HG02884 (cell line): ENCODE results near the gene U2AF2.

Source experiments
- ATAC-seq: cut with Tn5 transposase; IDR thresholded peaks from one replicate; pipeline ENCODE4 v1.9.1; 2021; ENCODE audit warnings: mild to moderate bottlenecking, moderate library complexity; ENCODE audit not compliant: unreplicated experiment

Gene U2AF2

GRCh38 chr19:55621205-55621672 lies 33.6 kb upstream of the U2AF2 start:
- no peak for ATAC-seq

GRCh38 chr19:55621673-55622231 lies 33.1 kb upstream of the U2AF2 start:
- ATAC-seq: no peak

GRCh38 chr19:55622242-55622969 lies 32.4 kb upstream of the U2AF2 start:
- no peak for ATAC-seq

- ATAC-seq: no peak
Observed at GRCh38 chr19:55623130-55623529, 31.7 kb upstream of the U2AF2 start.

GRCh38 chr19:55623561-55623960 lies 31.3 kb upstream of the U2AF2 start:
- ATAC-seq: no peak

GRCh38 chr19:55624109-55625003 lies 30.5 kb upstream of the U2AF2 start, which contains the start of gene ZNF784:
ZNF784 (minus strand) TSS chr19:55624566; CDS start chr19:55624561, 5 bp downstream.
- peak; percentile 65 for ATAC-seq

- ATAC-seq: no peak
Observed at GRCh38 chr19:55625004-55625326, 29.9 kb upstream of the U2AF2 start.

GRCh38 chr19:55626350-55626749 lies 28.5 kb upstream of the U2AF2 start:
- ATAC-seq: no peak

- ATAC-seq: no peak
Observed at GRCh38 chr19:55632463-55632834, 22.4 kb upstream of the U2AF2 start.

- ATAC-seq: no peak
Observed at GRCh38 chr19:55633861-55634260, 21.0 kb upstream of the U2AF2 start.

GRCh38 chr19:55635334-55635717 lies 19.5 kb upstream of the U2AF2 start:
- ATAC-seq: no peak

GRCh38 chr19:55635856-55636440 lies 18.9 kb upstream of the U2AF2 start:
- ATAC-seq: no peak

GRCh38 chr19:55636723-55637122 lies 18.1 kb upstream of the U2AF2 start:
- ATAC-seq: no peak

- ATAC-seq: no peak
Observed at GRCh38 chr19:55637534-55637933, 17.3 kb upstream of the U2AF2 start.

- no peak for ATAC-seq
Observed at GRCh38 chr19:55638864-55639359, 15.9 kb upstream of the U2AF2 start.

GRCh38 chr19:55640043-55640576 lies 14.7 kb upstream of the U2AF2 start:
- no peak for ATAC-seq

GRCh38 chr19:55640577-55641425 lies 14.0 kb upstream of the U2AF2 start, which contains the start of gene ZNF580:
ZNF580 (plus strand) TSS chr19:55641002; CDS start chr19:55642509, 1,507 bp downstream.
- ATAC-seq: no peak

GRCh38 chr19:55641426-55642152 lies 13.2 kb upstream of the U2AF2 start:
- no peak for ATAC-seq
